Liver (tissue), 9 donors: ENCODE data around the gene P4HA2. TPM values are rescaled to one million over a fixed set of nuclear protein-coding genes. Genes with fewer than 3 reads are reported as not detected.

Experiments
- DNase-seq: peaks from one replicate; pipeline ENCODE4 v3.0.0-alpha.2; 2017; ENCODE audit warnings: low spot score
- H3K27ac ChIP-seq, 2 donors: one replicate each; pipeline ENCODE4 v1.7.0; 2013; ENCODE audit warnings: inconsistent platforms in 2 of 2, low read length in 2 of 2, control low read depth in 1 of 2, low read depth in 1 of 2, mild to moderate bottlenecking in 1 of 2
- H3K27me3 ChIP-seq, 4 donors: one replicate each; pipeline versions ENCODE4 v1.6.1 to v1.7.0; 2013; ENCODE audit warnings: low read length in 3 of 4, inconsistent platforms in 1 of 4, mild to moderate bottlenecking in 1 of 4, moderate library complexity in 1 of 4; ENCODE audit not compliant: control insufficient read depth in 4 of 4, insufficient read depth in 4 of 4
- H3K36me3 ChIP-seq, 4 donors: one replicate each; pipeline versions ENCODE4 v1.6.1 to v1.7.0; 2013; ENCODE audit warnings: low read length in 3 of 4, mild to moderate bottlenecking in 3 of 4, low read depth in 1 of 4, moderate library complexity in 1 of 4; ENCODE audit not compliant: control insufficient read depth in 4 of 4, insufficient read depth in 3 of 4
- H3K4me1 ChIP-seq, 4 donors: one replicate each; pipeline versions ENCODE4 v1.6.1 to v1.7.0; 2013; ENCODE audit warnings: low read length in 3 of 4, mild to moderate bottlenecking in 3 of 4, moderate library complexity in 1 of 4; ENCODE audit not compliant: control insufficient read depth in 4 of 4, insufficient read depth in 4 of 4
- H3K4me3 ChIP-seq, 3 donors: one replicate each; pipeline versions ENCODE4 v1.6.1 to v1.7.0; 2013; ENCODE audit warnings: low read length in 3 of 3, control low read depth in 1 of 3, low read depth in 1 of 3, mild to moderate bottlenecking in 1 of 3
- H3K9ac ChIP-seq, 2 donors: one replicate each; pipeline ENCODE4 v1.7.0; 2013; ENCODE audit warnings: low read length in 2 of 2, mild to moderate bottlenecking in 2 of 2, moderate library complexity in 2 of 2, control low read depth in 1 of 2, low read depth in 1 of 2
- H3K9me3 ChIP-seq, 4 donors: one replicate each; pipeline versions ENCODE4 v1.6.1 to v1.7.0; 2013; ENCODE audit warnings: low read length in 3 of 4; ENCODE audit not compliant: control insufficient read depth in 4 of 4
- RAD21 ChIP-seq, 2 donors: IDR thresholded peaks; 2 replicates each; pipeline ENCODE4 v1.6.1; 2016; ENCODE audit warnings: antibody characterized with exemption in 2 of 2, mild to moderate bottlenecking in 2 of 2
- RXRA ChIP-seq, 2 donors: IDR thresholded peaks; 2 replicates each; pipeline ENCODE4 v1.6.1; 2017 to 2018; ENCODE audit warnings: antibody characterized with exemption in 2 of 2, mild to moderate bottlenecking in 1 of 2
- TAF1 ChIP-seq: conservative IDR thresholded peaks from 2 replicates; pipeline ENCODE4 v1.6.1; 2016; ENCODE audit warnings: antibody characterized with exemption, mild to moderate bottlenecking
- YY1 ChIP-seq: IDR thresholded peaks from 2 replicates; pipeline ENCODE4 v1.6.1; 2016; ENCODE audit warnings: antibody characterized with exemption, mild to moderate bottlenecking
- WGBS: extraction: QIAGEN DNeasy Blood & Tissue Kit; methylation state at CpG from one replicate; pipeline ENCODE4 v1.1.7; 2013; 5-methylcytosine and 5-hydroxymethylcytosine counted together
- polyA plus RNA-seq, 2 donors: library from polyadenylated mRNA; stranded (reverse) in 1 of 2; unstranded in 1 of 2; fragments of 200-250 nt in 1 of 2; fragments of >200 nt in 1 of 2; fragmentation: Nextera tagmentation in 1 of 2; extraction: Ambion mirVana in 1 of 2; gene quantifications; one replicate each; pipeline versions ENCODE4 v1.2.1 to v1.2.3, GENCODE V29; 2013 to 2015
- total RNA-seq, 2 donors: library from RNA; depleted of rRNA; stranded (reverse); fragments of >200 nt; gene quantifications; one replicate each; pipeline ENCODE4 v1.2.3, GENCODE V29; 2014
- TF ChIP-seq, protein P1 (sequence below): fragments of 150-350 bp; IDR thresholded peaks from 2 replicates; pipeline ENCODE4 v1.5.1; 2017; ENCODE audit warnings: improper control_type of control experiment, low read depth, low read length; ENCODE audit not compliant: missing input control
- TF ChIP-seq, protein P2 (sequence below): IDR thresholded peaks from 2 replicates; pipeline ENCODE4 v1.6.1; 2016; ENCODE audit warnings: antibody characterized with exemption, mild to moderate bottlenecking
- TF ChIP-seq, protein P3 (sequence below): IDR thresholded peaks from 2 replicates; pipeline ENCODE4 v1.6.1; 2016; ENCODE audit warnings: antibody characterized with exemption
- TF ChIP-seq, protein P4 (sequence below): IDR thresholded peaks from 2 replicates; pipeline ENCODE4 v1.6.1; 2016; ENCODE audit warnings: antibody characterized with exemption
- TF ChIP-seq, protein P5 (sequence below): IDR thresholded peaks from 2 replicates; pipeline ENCODE4 v1.6.1; 2016; ENCODE audit warnings: antibody characterized with exemption
- donor health status: healthy.
- donor health status: healthy.
- donor health status: healthy.
- donor health status: healthy.
- donor health status: healthy.

Gene P4HA2
- total and polyA plus RNA-seq, 4 donors, result 4.6 to 7.9 (median 6.1) TPM

DNA sequence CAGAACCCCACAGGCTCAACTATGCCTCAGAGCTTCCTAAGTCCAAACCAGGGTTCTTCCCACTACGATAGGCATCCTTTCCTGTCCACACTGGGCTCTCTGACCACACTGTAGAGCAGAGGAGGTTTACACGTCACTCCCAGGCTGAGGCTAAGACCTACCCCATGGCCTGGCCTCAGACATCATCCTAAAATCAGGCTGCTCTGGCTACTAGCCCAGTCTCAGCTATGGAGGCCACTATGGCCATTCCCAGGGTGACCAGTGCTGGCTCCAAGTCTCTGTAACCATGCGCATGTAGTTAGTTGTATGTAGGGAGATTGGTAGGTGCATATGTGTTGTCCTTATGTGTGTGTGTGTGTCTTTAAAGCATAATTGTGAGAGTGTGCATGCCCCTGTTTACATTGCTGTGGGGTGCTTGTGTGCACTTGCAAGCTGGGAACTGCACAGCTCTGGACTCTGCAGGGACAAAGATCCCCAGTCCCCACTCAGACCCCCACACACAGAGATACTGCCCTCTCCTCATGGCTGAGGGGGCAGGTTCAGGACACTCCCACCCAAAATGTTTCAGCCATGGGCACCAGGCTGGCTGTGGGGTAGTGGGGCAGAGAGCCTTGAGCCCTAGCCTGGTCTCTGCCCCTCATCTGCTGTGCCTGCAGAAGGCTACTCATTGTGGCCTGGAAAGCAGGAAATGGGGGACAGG lies 42.1 kb upstream of the P4HA2 start:
- no peak overlapping the region for H3K9ac ChIP-seq
- WGBS, result 92% methylated on average over 3 of the region's 3 CpGs
- peak; percentile 31 for DNase-seq

More for the DNA sequence above, 42.1 kb upstream of the P4HA2 start:
- Histone ChIP-seq H3K27ac (no peak overlapping the region), H3K36me3 (no peaks in the 10 kb centered on the region), H3K27me3 (no peaks in the 10 kb centered on the region), H3K4me3 (no peak overlapping the region), H3K9me3 (no peaks in the 10 kb centered on the region), H3K4me1 (peaks cover 0 to 11% (median 0%) of the 10 kb centered on the region in 4 donors)
- TF ChIP-seq, protein P1, sequence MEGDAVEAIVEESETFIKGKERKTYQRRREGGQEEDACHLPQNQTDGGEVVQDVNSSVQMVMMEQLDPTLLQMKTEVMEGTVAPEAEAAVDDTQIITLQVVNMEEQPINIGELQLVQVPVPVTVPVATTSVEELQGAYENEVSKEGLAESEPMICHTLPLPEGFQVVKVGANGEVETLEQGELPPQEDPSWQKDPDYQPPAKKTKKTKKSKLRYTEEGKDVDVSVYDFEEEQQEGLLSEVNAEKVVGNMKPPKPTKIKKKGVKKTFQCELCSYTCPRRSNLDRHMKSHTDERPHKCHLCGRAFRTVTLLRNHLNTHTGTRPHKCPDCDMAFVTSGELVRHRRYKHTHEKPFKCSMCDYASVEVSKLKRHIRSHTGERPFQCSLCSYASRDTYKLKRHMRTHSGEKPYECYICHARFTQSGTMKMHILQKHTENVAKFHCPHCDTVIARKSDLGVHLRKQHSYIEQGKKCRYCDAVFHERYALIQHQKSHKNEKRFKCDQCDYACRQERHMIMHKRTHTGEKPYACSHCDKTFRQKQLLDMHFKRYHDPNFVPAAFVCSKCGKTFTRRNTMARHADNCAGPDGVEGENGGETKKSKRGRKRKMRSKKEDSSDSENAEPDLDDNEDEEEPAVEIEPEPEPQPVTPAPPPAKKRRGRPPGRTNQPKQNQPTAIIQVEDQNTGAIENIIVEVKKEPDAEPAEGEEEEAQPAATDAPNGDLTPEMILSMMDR, result no peak
- no peak for TF ChIP-seq RAD21 (IDR thresholded peaks at IDR 0.05)
- TF ChIP-seq, protein P2, sequence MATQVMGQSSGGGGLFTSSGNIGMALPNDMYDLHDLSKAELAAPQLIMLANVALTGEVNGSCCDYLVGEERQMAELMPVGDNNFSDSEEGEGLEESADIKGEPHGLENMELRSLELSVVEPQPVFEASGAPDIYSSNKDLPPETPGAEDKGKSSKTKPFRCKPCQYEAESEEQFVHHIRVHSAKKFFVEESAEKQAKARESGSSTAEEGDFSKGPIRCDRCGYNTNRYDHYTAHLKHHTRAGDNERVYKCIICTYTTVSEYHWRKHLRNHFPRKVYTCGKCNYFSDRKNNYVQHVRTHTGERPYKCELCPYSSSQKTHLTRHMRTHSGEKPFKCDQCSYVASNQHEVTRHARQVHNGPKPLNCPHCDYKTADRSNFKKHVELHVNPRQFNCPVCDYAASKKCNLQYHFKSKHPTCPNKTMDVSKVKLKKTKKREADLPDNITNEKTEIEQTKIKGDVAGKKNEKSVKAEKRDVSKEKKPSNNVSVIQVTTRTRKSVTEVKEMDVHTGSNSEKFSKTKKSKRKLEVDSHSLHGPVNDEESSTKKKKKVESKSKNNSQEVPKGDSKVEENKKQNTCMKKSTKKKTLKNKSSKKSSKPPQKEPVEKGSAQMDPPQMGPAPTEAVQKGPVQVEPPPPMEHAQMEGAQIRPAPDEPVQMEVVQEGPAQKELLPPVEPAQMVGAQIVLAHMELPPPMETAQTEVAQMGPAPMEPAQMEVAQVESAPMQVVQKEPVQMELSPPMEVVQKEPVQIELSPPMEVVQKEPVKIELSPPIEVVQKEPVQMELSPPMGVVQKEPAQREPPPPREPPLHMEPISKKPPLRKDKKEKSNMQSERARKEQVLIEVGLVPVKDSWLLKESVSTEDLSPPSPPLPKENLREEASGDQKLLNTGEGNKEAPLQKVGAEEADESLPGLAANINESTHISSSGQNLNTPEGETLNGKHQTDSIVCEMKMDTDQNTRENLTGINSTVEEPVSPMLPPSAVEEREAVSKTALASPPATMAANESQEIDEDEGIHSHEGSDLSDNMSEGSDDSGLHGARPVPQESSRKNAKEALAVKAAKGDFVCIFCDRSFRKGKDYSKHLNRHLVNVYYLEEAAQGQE, result no peak
- TF ChIP-seq TAF1, result no peak
- TF ChIP-seq, protein P3, sequence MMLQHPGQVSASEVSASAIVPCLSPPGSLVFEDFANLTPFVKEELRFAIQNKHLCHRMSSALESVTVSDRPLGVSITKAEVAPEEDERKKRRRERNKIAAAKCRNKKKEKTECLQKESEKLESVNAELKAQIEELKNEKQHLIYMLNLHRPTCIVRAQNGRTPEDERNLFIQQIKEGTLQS, result no peak
- TF ChIP-seq RXRA (IDR thresholded peaks at IDR 0.05), result no peak
- TF ChIP-seq, protein P4, sequence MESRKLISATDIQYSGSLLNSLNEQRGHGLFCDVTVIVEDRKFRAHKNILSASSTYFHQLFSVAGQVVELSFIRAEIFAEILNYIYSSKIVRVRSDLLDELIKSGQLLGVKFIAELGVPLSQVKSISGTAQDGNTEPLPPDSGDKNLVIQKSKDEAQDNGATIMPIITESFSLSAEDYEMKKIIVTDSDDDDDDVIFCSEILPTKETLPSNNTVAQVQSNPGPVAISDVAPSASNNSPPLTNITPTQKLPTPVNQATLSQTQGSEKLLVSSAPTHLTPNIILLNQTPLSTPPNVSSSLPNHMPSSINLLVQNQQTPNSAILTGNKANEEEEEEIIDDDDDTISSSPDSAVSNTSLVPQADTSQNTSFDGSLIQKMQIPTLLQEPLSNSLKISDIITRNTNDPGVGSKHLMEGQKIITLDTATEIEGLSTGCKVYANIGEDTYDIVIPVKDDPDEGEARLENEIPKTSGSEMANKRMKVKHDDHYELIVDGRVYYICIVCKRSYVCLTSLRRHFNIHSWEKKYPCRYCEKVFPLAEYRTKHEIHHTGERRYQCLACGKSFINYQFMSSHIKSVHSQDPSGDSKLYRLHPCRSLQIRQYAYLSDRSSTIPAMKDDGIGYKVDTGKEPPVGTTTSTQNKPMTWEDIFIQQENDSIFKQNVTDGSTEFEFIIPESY, result no peak
- TF ChIP-seq YY1, result no peak
- TF ChIP-seq, protein P5, sequence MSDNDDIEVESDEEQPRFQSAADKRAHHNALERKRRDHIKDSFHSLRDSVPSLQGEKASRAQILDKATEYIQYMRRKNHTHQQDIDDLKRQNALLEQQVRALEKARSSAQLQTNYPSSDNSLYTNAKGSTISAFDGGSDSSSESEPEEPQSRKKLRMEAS, result no peak
